ENCODE measurements around the gene SERGEF. TPM values are rescaled to one million over a fixed set of nuclear protein-coding genes. Genes with fewer than 3 reads are reported as not detected.

SERGEF gene
- total and polyA plus RNA-seq, 4 donors: 12.0 to 17.9 (median 13.4) TPM

DNA sequence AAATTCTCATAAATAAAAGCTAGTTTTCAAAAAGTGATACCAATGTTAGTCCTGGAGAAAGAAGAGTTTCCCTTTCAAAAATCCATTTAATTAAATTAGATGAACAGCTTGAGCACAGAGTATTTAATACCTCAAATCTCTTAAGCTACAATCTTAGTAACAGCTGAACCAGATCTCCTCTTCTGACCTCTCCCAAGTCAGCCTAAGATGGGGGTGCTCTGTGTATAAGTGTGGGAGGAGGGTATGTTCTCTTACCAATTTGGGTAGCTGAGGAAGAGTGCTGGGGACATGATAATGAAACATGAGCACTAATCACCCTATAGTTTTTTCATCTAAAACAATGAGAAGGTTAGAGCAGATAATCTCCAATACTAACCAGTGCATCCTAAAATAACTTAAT is 23.6 kb upstream of the SERGEF start:
- Histone ChIP-seq H3K27me3 (ENCODE audit: control insufficient read depth in 4 of 4, insufficient read depth in 4 of 4, low read length in 3 of 4) (no peaks in the 10 kb centered on the region), H3K9me3 (ENCODE audit: control insufficient read depth in 4 of 4, low read length in 3 of 4) (no peaks in the 10 kb centered on the region), H3K36me3 (ENCODE audit: control insufficient read depth in 4 of 4, insufficient read depth in 3 of 4, low read depth in 1 of 4, low read length in 3 of 4) (no peaks in the 10 kb centered on the region), H3K27ac (ENCODE audit: low read depth in 1 of 2, low read length in 2 of 2) (no peak overlapping the region), H3K9ac (ENCODE audit: low read depth in 1 of 2, low read length in 2 of 2) (no peak overlapping the region), H3K4me3 (ENCODE audit: low read depth in 1 of 3, low read length in 3 of 3) (no peak overlapping the region), H3K4me1 (ENCODE audit: control insufficient read depth in 4 of 4, insufficient read depth in 4 of 4, low read length in 3 of 4) (no peaks in the 10 kb centered on the region)
- no peak for TF ChIP-seq YY1 (IDR thresholded peaks at IDR 0.05)
- TF ChIP-seq, protein P1, sequence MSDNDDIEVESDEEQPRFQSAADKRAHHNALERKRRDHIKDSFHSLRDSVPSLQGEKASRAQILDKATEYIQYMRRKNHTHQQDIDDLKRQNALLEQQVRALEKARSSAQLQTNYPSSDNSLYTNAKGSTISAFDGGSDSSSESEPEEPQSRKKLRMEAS (IDR thresholded peaks at IDR 0.05): no peak
- TF ChIP-seq HNF4G (IDR thresholded peaks at IDR 0.05): no peak
- TF ChIP-seq, protein P2, sequence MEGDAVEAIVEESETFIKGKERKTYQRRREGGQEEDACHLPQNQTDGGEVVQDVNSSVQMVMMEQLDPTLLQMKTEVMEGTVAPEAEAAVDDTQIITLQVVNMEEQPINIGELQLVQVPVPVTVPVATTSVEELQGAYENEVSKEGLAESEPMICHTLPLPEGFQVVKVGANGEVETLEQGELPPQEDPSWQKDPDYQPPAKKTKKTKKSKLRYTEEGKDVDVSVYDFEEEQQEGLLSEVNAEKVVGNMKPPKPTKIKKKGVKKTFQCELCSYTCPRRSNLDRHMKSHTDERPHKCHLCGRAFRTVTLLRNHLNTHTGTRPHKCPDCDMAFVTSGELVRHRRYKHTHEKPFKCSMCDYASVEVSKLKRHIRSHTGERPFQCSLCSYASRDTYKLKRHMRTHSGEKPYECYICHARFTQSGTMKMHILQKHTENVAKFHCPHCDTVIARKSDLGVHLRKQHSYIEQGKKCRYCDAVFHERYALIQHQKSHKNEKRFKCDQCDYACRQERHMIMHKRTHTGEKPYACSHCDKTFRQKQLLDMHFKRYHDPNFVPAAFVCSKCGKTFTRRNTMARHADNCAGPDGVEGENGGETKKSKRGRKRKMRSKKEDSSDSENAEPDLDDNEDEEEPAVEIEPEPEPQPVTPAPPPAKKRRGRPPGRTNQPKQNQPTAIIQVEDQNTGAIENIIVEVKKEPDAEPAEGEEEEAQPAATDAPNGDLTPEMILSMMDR (IDR thresholded peaks at IDR 0.05; ENCODE audit: low read depth, low read length, missing input control): no peak
- TF ChIP-seq FOXA2 (IDR thresholded peaks at IDR 0.05): no peak
- TF ChIP-seq EGR1 (IDR thresholded peaks at IDR 0.05; ENCODE audit: low read depth in 2 of 2): no peak
- no peak for TF ChIP-seq NR2F2 (IDR thresholded peaks at IDR 0.05)
- TF ChIP-seq SP1 (IDR thresholded peaks at IDR 0.05): no peak
- no peak for TF ChIP-seq RXRA (IDR thresholded peaks at IDR 0.05)
- TF ChIP-seq, protein P3, sequence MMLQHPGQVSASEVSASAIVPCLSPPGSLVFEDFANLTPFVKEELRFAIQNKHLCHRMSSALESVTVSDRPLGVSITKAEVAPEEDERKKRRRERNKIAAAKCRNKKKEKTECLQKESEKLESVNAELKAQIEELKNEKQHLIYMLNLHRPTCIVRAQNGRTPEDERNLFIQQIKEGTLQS (IDR thresholded peaks at IDR 0.05): no peak
- TF ChIP-seq TAF1 (conservative IDR thresholded peaks at IDR 0.05): no peak
- TF ChIP-seq, protein P4, sequence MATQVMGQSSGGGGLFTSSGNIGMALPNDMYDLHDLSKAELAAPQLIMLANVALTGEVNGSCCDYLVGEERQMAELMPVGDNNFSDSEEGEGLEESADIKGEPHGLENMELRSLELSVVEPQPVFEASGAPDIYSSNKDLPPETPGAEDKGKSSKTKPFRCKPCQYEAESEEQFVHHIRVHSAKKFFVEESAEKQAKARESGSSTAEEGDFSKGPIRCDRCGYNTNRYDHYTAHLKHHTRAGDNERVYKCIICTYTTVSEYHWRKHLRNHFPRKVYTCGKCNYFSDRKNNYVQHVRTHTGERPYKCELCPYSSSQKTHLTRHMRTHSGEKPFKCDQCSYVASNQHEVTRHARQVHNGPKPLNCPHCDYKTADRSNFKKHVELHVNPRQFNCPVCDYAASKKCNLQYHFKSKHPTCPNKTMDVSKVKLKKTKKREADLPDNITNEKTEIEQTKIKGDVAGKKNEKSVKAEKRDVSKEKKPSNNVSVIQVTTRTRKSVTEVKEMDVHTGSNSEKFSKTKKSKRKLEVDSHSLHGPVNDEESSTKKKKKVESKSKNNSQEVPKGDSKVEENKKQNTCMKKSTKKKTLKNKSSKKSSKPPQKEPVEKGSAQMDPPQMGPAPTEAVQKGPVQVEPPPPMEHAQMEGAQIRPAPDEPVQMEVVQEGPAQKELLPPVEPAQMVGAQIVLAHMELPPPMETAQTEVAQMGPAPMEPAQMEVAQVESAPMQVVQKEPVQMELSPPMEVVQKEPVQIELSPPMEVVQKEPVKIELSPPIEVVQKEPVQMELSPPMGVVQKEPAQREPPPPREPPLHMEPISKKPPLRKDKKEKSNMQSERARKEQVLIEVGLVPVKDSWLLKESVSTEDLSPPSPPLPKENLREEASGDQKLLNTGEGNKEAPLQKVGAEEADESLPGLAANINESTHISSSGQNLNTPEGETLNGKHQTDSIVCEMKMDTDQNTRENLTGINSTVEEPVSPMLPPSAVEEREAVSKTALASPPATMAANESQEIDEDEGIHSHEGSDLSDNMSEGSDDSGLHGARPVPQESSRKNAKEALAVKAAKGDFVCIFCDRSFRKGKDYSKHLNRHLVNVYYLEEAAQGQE (IDR thresholded peaks at IDR 0.05): no peak
- TF ChIP-seq, protein P5, sequence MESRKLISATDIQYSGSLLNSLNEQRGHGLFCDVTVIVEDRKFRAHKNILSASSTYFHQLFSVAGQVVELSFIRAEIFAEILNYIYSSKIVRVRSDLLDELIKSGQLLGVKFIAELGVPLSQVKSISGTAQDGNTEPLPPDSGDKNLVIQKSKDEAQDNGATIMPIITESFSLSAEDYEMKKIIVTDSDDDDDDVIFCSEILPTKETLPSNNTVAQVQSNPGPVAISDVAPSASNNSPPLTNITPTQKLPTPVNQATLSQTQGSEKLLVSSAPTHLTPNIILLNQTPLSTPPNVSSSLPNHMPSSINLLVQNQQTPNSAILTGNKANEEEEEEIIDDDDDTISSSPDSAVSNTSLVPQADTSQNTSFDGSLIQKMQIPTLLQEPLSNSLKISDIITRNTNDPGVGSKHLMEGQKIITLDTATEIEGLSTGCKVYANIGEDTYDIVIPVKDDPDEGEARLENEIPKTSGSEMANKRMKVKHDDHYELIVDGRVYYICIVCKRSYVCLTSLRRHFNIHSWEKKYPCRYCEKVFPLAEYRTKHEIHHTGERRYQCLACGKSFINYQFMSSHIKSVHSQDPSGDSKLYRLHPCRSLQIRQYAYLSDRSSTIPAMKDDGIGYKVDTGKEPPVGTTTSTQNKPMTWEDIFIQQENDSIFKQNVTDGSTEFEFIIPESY (IDR thresholded peaks at IDR 0.05): no peak
- no peak for TF ChIP-seq HNF4A (conservative IDR thresholded peaks at IDR 0.05)
- TF ChIP-seq RAD21 (IDR thresholded peaks at IDR 0.05): no peak
- no peak for TF ChIP-seq GABPA (IDR thresholded peaks at IDR 0.05 in 1 of 2, conservative IDR thresholded peaks at IDR 0.05 in 1 of 2)
- no peak for TF ChIP-seq JUND (IDR thresholded peaks at IDR 0.05)
- no peak for TF ChIP-seq FOXA1 (IDR thresholded peaks at IDR 0.05)
- DNase-seq (ENCODE audit: low spot score): no peak
